Spinal cord (tissue), 10 donors: ENCODE results near the gene VAMP3. TPM values are rescaled to one million over a fixed set of nuclear protein-coding genes. Genes with fewer than 3 reads are reported as not detected.
A peak's percentile ranks its signal among the peaks of the same experiment; 100 is the strongest.
"Not testable (repeated sequence)": the region's sequence is repeated elsewhere in the genome, so short reads cannot be mapped to it uniquely, and the experiment has no call there.

ENCODE experiments used
- DNase-seq, 6 donors: peaks; one replicate each; pipeline versions ENCODE4 v3.0.0 to v3.0.0-alpha.2; 2013 to 2015; ENCODE audit warnings: low spot score in 6 of 6, low read depth in 4 of 6
- H3K27ac ChIP-seq: one replicate; pipeline ENCODE4 v1.5.1; 2013; ENCODE audit warnings: low read depth, low read length, control low read depth
- H3K27me3 ChIP-seq: one replicate; pipeline ENCODE4 v1.6.1; 2013; ENCODE audit warnings: low read length; ENCODE audit not compliant: control insufficient read depth, insufficient read depth
- H3K36me3 ChIP-seq: one replicate; pipeline ENCODE4 v1.6.1; 2013; ENCODE audit warnings: low read length; ENCODE audit not compliant: control insufficient read depth, insufficient read depth
- H3K4me1 ChIP-seq: one replicate; pipeline ENCODE4 v1.6.1; 2013; ENCODE audit warnings: low read length; ENCODE audit not compliant: control insufficient read depth, insufficient read depth
- H3K4me3 ChIP-seq: one replicate; pipeline ENCODE4 v1.5.1; 2013; ENCODE audit warnings: low read depth, low read length, control low read depth
- H3K9me3 ChIP-seq: one replicate; pipeline ENCODE4 v1.6.1; 2013; ENCODE audit warnings: low read length; ENCODE audit not compliant: control insufficient read depth, insufficient read depth
- WGBS: methylation state at CpG from one replicate; pipeline ENCODE4 v1.1.5; 2013; ENCODE audit warnings: missing lambda C conversion rate; ENCODE audit not compliant: insufficient coverage; 5-methylcytosine and 5-hydroxymethylcytosine counted together
- polyA plus RNA-seq, 2 donors: library from polyadenylated mRNA; unstranded; fragments of 120-200 nt; gene quantifications; one replicate each; pipeline ENCODE4 v1.2.1, GENCODE V29; 2013; ENCODE audit not compliant: insufficient read length in 2 of 2
- total RNA-seq, 2 donors: library from RNA; depleted of rRNA in 1 of 2; stranded (reverse); fragments of 120-200 nt in 1 of 2; fragments of >200 nt in 1 of 2; gene quantifications; one replicate each; pipeline versions ENCODE4 v1.2.3 to v1.2.4, GENCODE V29; 2013 to 2014
- donor health status: healthy.

Gene VAMP3
- total and polyA plus RNA-seq, 4 donors: 60.3 to 88.0 (median 65.1) TPM

GRCh38 chr1:7781501-7781900 is 10.4 kb downstream of the VAMP3 start:
- Histone ChIP-seq H3K4me1 (peaks cover 14% of the 10 kb centered on the region), H3K9me3 (no peaks in the 10 kb centered on the region), H3K27me3 (no peaks in the 10 kb centered on the region), H3K36me3 (peaks cover 12% of the 10 kb centered on the region), H3K4me3 (no peak overlapping the region), H3K27ac (no peak overlapping the region)
- 86% methylated on average over 1 of the region's 7 CpGs for WGBS
- no peak for DNase-seq

DNA sequence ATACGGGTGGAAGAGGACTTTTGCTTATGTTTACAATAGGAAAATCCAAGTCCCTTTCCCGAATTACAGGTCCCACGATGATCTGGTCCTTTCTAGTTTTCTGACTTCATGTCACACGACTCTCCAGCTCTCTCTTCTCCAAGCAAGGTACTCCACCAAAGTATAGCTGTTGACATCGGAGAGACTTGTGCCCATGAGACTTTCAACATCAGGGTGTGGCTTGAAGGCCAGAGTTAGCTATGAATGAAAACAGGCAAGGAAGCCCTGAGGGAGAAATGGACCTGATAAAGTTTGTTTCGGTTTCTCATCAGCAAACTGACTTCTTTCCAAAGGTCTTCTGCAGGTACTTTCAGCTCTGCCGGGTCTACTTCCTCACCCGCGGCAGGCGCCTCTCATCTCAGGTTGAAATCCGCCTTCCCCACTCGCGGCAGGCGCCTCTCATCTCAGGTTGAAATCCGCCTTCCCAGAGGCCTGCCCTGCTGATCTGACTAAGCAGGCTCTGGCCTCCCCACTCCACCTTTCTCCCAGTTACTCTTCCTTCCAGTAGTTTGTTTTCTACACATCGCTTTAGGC is 10.9 kb downstream of the VAMP3 start:
- peaks cover 12% of the 10 kb centered on the region for H3K36me3 ChIP-seq
- no peaks in the 10 kb centered on the region for H3K9me3 ChIP-seq
- peaks cover 14% of the 10 kb centered on the region for H3K4me1 ChIP-seq
- no peak for DNase-seq
- H3K27me3 ChIP-seq: no peaks in the 10 kb centered on the region
- whole genome bisulfite sequencing: 90% methylated on average over 14 of the region's 16 CpGs
- H3K4me3 ChIP-seq: no peak overlapping the region
- H3K27ac ChIP-seq: no peak overlapping the region

GRCh38 chr1:7783178-7783711 is 12.1 kb downstream of the VAMP3 start:
- Histone ChIP-seq H3K36me3 (peaks cover 5% of the 10 kb centered on the region), H3K9me3 (no peaks in the 10 kb centered on the region), H3K27me3 (no peaks in the 10 kb centered on the region), H3K27ac (peak overlapping the region; percentile 38), H3K4me1 (peaks cover 14% of the 10 kb centered on the region), H3K4me3 (peak overlapping the region; percentile 51)
- peak in 1 of 6 donors; percentile 62 for DNase-seq
- 3% methylated on average over 11 of the region's 34 CpGs for WGBS

- peak within 1 kb of the TSS; percentile 38 for H3K27ac ChIP-seq
- peak within 1 kb of the TSS; percentile 51 for H3K4me3 ChIP-seq
- H3K27me3 ChIP-seq: no peaks in the 10 kb centered on the region
- DNase-seq: peak; percentile 83 to 97 (median 90)
- H3K36me3 ChIP-seq: no peaks in the 10 kb centered on the region
- peaks cover 14% of the 10 kb centered on the region for H3K4me1 ChIP-seq
- under 1% methylated on average over 89 of the region's 90 CpGs for WGBS
- H3K9me3 ChIP-seq: no peaks in the 10 kb centered on the region
Observed at GRCh38 chr1:7783826-7784491, 12.9 kb downstream of the VAMP3 start, which contains the start of gene PER3. PER3 (plus strand) TSS chr1:7784291; CDS start chr1:7784878, 587 bp downstream.

- no peak for DNase-seq
- peaks cover 14% of the 10 kb centered on the region for H3K4me1 ChIP-seq
- H3K9me3 ChIP-seq: no peaks in the 10 kb centered on the region
- H3K36me3 ChIP-seq: no peaks in the 10 kb centered on the region
- WGBS: 34% methylated on average over 52 of the region's 52 CpGs
- peak overlapping the region; percentile 27 for H3K4me3 ChIP-seq
- H3K27ac ChIP-seq: no peak overlapping the region
- H3K27me3 ChIP-seq: no peaks in the 10 kb centered on the region
Observed at GRCh38 chr1:7784492-7785071, 13.5 kb downstream of the VAMP3 start.

DNA sequence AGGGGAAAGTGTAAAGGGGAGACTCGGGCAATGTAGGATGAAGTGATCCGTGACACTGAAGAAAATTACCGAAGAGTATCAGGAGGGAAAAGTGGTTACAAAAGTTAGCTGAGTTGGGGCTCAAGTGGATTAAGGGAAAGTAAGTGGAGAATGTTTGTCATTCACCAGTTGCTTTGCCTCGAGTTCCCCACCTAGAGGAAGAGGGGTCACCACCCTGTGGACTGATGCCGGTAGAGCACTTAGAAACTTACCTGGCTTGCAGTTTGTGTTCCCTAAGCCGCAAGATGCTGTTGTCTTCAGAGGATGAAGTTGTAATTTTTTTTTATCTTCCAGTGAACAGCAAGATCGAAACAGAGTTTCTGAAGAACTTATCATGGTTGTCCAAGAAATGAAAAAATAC is 14.0 kb downstream of the VAMP3 start:
- H3K27ac ChIP-seq: no peak overlapping the region
- peaks cover 14% of the 10 kb centered on the region for H3K4me1 ChIP-seq
- no peaks in the 10 kb centered on the region for H3K9me3 ChIP-seq
- no peak for DNase-seq
- no peak overlapping the region for H3K4me3 ChIP-seq
- 93% methylated on average over 6 of the region's 7 CpGs for WGBS
- no peaks in the 10 kb centered on the region for H3K27me3 ChIP-seq
- H3K36me3 ChIP-seq: no peaks in the 10 kb centered on the region

GRCh38 chr1:7786795-7787194 is 15.7 kb downstream of the VAMP3 start:
- H3K4me1 ChIP-seq: peaks cover 14% of the 10 kb centered on the region
- no peaks in the 10 kb centered on the region for H3K36me3 ChIP-seq
- no peak for DNase-seq
- H3K27ac ChIP-seq: no peak overlapping the region
- 87% methylated on average over 4 of the region's 5 CpGs for WGBS
- H3K27me3 ChIP-seq: no peaks in the 10 kb centered on the region
- H3K9me3 ChIP-seq: peaks cover 5% of the 10 kb centered on the region
- H3K4me3 ChIP-seq: no peak overlapping the region

GRCh38 chr1:7789828-7790227 is 18.7 kb downstream of the VAMP3 start:
- H3K9me3 ChIP-seq: peaks cover 5% of the 10 kb centered on the region
- H3K36me3 ChIP-seq: no peaks in the 10 kb centered on the region
- WGBS: 100% methylated on average over 1 of the region's 5 CpGs
- no peak overlapping the region for H3K4me3 ChIP-seq
- H3K27ac ChIP-seq: no peak overlapping the region
- no peak for DNase-seq
- H3K4me1 ChIP-seq: peaks cover 2% of the 10 kb centered on the region
- no peaks in the 10 kb centered on the region for H3K27me3 ChIP-seq

- H3K4me1 ChIP-seq, H3K4me3 ChIP-seq, DNase-seq, H3K36me3 ChIP-seq, H3K9me3 ChIP-seq, H3K27me3 ChIP-seq, H3K27ac ChIP-seq: not testable (repeated sequence)
- 100% methylated on average over 2 of the region's 3 CpGs for WGBS
Observed at GRCh38 chr1:7791027-7791426, 19.9 kb downstream of the VAMP3 start.
